ENCODE measurements around the gene PRODH.
"Not testable (repeated sequence)": the region's sequence is repeated elsewhere in the genome, so short reads cannot be mapped to it uniquely, and the experiment has no call there.

The PRODH gene

DNA sequence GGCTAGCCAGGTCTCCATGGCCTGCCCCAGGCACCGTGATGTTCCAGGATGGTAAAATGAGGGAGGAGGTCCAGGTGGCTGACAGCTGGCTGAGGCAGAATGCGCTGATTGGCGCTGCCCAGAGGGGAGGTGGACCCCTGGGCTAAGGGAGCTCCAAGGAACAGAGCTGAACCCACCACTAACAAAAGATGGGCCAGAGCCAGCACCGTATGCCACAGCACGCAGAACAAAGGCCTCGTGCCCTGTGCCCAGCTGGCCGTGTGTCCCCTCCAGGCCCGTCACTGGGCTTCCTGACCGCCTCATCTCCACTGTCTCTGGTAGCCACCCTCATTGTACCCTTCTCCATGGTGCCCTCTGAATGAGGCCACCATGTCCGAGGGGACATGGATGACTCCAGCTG lies 19.6 kb upstream of the PRODH start:
- Histone ChIP-seq H3K36me3 (ENCODE audit: control insufficient read depth, insufficient read depth, low read length) (no peaks in the 10 kb centered on the region), H3K27me3 (replicated peaks; ENCODE audit: control insufficient read depth, insufficient read depth, low read length) (no peaks in the 10 kb centered on the region; the same call in 1 of the 2 replicates), H3K4me3 (replicated peaks; ENCODE audit: low read depth, low read length) (no peak overlapping the region)
- no peak for DNase-seq (ENCODE audit: extremely low read depth, insufficient read length)
- TF ChIP-seq CTCF (IDR thresholded peaks at IDR 0.05; ENCODE audit: insufficient read depth, low read length, poor library complexity, severe bottlenecking): no peak

- Histone ChIP-seq H3K4me3 (replicated peaks; ENCODE audit: low read depth, low read length) (no peak overlapping the region), H3K27me3 (replicated peaks; ENCODE audit: control insufficient read depth, insufficient read depth, low read length) (no peaks in the 10 kb centered on the region; the same call in none of the 2 replicates), H3K36me3 (ENCODE audit: control insufficient read depth, insufficient read depth, low read length) (no peaks in the 10 kb centered on the region)
- DNase-seq (ENCODE audit: extremely low read depth, insufficient read length): no peak
- no peak for TF ChIP-seq CTCF (IDR thresholded peaks at IDR 0.05; ENCODE audit: insufficient read depth, low read length, poor library complexity, severe bottlenecking)
Observed at GRCh38 chr22:18954990-18955571, 19.0 kb upstream of the PRODH start.

- not testable (repeated sequence) for H3K4me3 ChIP-seq (replicated peaks; ENCODE audit: low read depth, low read length); H3K36me3 ChIP-seq (ENCODE audit: control insufficient read depth, insufficient read depth, low read length); H3K27me3 ChIP-seq (replicated peaks; ENCODE audit: control insufficient read depth, insufficient read depth, low read length)
- peak; percentile 88 for TF ChIP-seq CTCF (IDR thresholded peaks at IDR 0.05; ENCODE audit: insufficient read depth, low read length, poor library complexity, severe bottlenecking)
- peak; percentile 46 for DNase-seq (ENCODE audit: extremely low read depth, insufficient read length)
Observed at GRCh38 chr22:18954303-18954989, 18.4 kb upstream of the PRODH start.

DNA sequence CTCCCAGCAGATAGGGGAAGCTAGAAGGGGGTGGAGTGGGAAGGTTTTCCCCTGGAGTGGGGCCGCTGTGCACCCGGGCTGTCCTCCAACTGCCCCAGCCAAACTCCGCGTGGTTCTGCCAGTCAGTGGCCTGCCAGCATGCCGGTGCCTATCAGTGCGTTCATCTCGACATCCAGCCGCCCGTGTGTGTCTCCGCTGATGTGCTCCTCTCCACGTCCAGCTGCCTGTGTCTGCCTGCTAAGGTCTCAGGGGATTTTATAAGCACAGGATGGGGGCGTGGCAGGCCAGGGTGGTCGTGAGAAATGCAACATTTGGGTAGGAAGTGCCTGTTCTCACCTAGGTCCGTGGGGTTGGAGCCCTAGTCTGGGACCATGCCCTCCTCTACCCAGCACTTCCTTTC lies 17.0 kb upstream of the PRODH start:
- not testable (repeated sequence) for H3K27me3 ChIP-seq (replicated peaks; ENCODE audit: control insufficient read depth, insufficient read depth, low read length); DNase-seq (ENCODE audit: extremely low read depth, insufficient read length); H3K36me3 ChIP-seq (ENCODE audit: control insufficient read depth, insufficient read depth, low read length); H3K4me3 ChIP-seq (replicated peaks; ENCODE audit: low read depth, low read length)

DNA sequence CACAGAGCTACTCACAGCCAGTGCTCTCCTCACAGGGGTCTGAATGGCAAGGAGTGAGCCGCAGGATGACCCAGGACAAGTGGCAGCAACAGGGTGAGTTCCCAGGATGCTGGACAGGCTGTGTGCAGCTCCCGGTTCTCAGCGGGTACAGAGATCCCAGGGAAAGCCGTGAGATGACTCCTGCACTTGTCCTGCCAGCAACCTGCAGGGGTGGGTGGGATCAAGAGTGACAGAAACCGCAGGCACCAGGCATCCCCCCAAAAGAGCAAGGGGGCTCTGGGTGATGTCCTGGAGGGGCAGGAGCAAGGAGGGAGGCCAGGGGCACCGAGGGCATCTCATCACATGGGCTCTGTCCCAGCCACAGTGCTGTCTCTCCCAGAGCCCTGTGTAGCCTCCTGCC lies 15.9 kb upstream of the PRODH start:
- Histone ChIP-seq H3K36me3 (ENCODE audit: control insufficient read depth, insufficient read depth, low read length) (no peaks in the 10 kb centered on the region), H3K4me3 (replicated peaks; ENCODE audit: low read depth, low read length) (no peak overlapping the region), H3K27me3 (replicated peaks; ENCODE audit: control insufficient read depth, insufficient read depth, low read length) (no peaks in the 10 kb centered on the region; the same call in none of the 2 replicates)
- DNase-seq (ENCODE audit: extremely low read depth, insufficient read length): no peak
- no peak for TF ChIP-seq CTCF (IDR thresholded peaks at IDR 0.05; ENCODE audit: insufficient read depth, low read length, poor library complexity, severe bottlenecking)

GRCh38 chr22:18950141-18950540 lies 14.0 kb upstream of the PRODH start:
- Histone ChIP-seq H3K27me3 (replicated peaks; ENCODE audit: control insufficient read depth, insufficient read depth, low read length) (no peaks in the 10 kb centered on the region; the same call in none of the 2 replicates), H3K36me3 (ENCODE audit: control insufficient read depth, insufficient read depth, low read length) (no peaks in the 10 kb centered on the region), H3K4me3 (replicated peaks; ENCODE audit: low read depth, low read length) (no peak overlapping the region)
- DNase-seq (ENCODE audit: extremely low read depth, insufficient read length): no peak
- TF ChIP-seq CTCF (IDR thresholded peaks at IDR 0.05; ENCODE audit: insufficient read depth, low read length, poor library complexity, severe bottlenecking): no peak

Measured in GM06990 (cell line).